ENCODE measurements around the gene LRRC17. TPM values are rescaled to one million over a fixed set of nuclear protein-coding genes. Genes with fewer than 3 reads are reported as not detected.
"Not testable (repeated sequence)": the region's sequence is repeated elsewhere in the genome, so short reads cannot be mapped to it uniquely, and the experiment has no call there.

Gene LRRC17
- total RNA-seq, 1 donor from 2014 or later, result 32.0 TPM

DNA sequence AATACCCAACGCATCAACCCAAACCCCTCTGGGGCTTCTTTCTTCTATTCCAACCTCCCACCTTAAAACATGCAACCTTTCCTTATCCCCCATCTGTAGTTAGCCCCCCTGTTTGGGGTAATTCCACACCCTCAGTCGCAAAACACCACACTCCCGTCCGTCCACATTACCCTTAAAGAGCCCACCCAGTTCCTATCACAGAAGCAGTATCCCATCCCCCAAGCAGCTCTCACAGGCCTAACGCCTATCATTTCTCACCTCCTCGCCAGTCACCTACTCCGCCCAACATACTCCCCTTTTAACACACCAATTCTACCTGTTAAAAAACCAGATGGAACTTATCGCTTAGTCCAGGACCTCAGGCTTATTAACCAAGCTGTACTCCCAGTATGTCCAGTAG, 63.7 kb downstream of the LRRC17 start:
- no peak overlapping the region for H3K27ac Mint-ChIP-seq (ENCODE audit: unreplicated experiment)
- peaks cover 7% of the 10 kb centered on the region for H3K4me1 Mint-ChIP-seq (ENCODE audit: low read depth)
- H3K9me3 Mint-ChIP-seq (ENCODE audit: low read depth), result peaks cover 14% of the 10 kb centered on the region
- H3K4me3 Mint-ChIP-seq (ENCODE audit: unreplicated experiment), result no peak overlapping the region
- H3K36me3 Mint-ChIP-seq (ENCODE audit: low read depth), result peaks cover 1% of the 10 kb centered on the region
- TF ChIP-seq, protein P1, sequence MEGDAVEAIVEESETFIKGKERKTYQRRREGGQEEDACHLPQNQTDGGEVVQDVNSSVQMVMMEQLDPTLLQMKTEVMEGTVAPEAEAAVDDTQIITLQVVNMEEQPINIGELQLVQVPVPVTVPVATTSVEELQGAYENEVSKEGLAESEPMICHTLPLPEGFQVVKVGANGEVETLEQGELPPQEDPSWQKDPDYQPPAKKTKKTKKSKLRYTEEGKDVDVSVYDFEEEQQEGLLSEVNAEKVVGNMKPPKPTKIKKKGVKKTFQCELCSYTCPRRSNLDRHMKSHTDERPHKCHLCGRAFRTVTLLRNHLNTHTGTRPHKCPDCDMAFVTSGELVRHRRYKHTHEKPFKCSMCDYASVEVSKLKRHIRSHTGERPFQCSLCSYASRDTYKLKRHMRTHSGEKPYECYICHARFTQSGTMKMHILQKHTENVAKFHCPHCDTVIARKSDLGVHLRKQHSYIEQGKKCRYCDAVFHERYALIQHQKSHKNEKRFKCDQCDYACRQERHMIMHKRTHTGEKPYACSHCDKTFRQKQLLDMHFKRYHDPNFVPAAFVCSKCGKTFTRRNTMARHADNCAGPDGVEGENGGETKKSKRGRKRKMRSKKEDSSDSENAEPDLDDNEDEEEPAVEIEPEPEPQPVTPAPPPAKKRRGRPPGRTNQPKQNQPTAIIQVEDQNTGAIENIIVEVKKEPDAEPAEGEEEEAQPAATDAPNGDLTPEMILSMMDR (IDR thresholded peaks at IDR 0.05), result no peak
- no peaks in the 10 kb centered on the region for H3K27me3 Mint-ChIP-seq (ENCODE audit: low read depth)
- DNase-seq (ENCODE audit: low spot score), result no peak

DNA sequence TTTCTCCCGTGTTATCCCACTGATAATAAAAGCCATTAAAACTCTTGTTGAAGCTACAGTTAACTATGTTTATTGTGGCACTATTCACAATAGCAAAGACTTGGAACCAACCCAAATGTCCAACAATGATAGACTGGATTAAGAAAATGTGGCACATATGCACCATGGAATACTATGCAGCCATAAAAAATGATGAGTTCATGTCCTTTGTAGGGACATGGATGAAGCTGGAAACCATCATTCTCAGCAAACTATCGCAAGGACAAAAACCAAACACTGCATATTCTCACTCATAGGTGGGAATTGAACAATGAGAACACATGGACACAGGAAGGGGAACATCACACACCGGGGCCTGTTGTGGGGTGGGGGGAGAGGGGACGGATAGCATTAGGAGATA, 64.8 kb downstream of the LRRC17 start:
- H3K27ac Mint-ChIP-seq (ENCODE audit: unreplicated experiment); H3K36me3 Mint-ChIP-seq (ENCODE audit: low read depth); H3K27me3 Mint-ChIP-seq (ENCODE audit: low read depth); DNase-seq (ENCODE audit: low spot score); H3K4me3 Mint-ChIP-seq (ENCODE audit: unreplicated experiment); H3K4me1 Mint-ChIP-seq (ENCODE audit: low read depth): not testable (repeated sequence)
- H3K9me3 Mint-ChIP-seq (ENCODE audit: low read depth), result peaks cover 14% of the 10 kb centered on the region

DNA sequence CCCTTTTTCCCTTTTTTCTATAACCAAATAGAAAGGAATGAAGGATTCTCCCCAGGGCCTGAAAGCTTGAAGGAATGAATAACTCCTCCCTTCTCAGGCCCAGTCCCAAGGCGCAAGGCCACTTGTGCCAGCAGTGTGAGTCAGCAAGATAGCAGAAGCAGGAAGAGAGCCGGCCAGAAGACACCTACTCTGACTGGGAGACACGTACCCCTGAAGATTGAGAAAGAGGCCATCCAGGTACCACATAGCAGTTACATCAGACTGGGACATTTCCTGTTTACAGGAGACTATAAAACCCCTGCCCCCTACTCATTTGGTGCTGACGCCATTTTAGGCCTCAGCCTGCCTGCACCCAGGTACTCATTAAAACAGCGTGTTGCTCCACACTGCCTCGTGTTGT, 65.5 kb downstream of the LRRC17 start:
- Mint-ChIP-seq H3K27me3 (ENCODE audit: low read depth) (no peaks in the 10 kb centered on the region), H3K9me3 (ENCODE audit: low read depth) (peaks cover 14% of the 10 kb centered on the region), H3K4me1 (ENCODE audit: low read depth) (peaks cover 7% of the 10 kb centered on the region), H3K27ac (ENCODE audit: unreplicated experiment) (peak overlapping the region; percentile 71), H3K4me3 (ENCODE audit: unreplicated experiment) (no peak overlapping the region), H3K36me3 (ENCODE audit: low read depth) (peaks cover 1% of the 10 kb centered on the region)
- no peak for DNase-seq (ENCODE audit: low spot score)
- TF ChIP-seq, protein P1 (IDR thresholded peaks at IDR 0.05), result no peak

DNA sequence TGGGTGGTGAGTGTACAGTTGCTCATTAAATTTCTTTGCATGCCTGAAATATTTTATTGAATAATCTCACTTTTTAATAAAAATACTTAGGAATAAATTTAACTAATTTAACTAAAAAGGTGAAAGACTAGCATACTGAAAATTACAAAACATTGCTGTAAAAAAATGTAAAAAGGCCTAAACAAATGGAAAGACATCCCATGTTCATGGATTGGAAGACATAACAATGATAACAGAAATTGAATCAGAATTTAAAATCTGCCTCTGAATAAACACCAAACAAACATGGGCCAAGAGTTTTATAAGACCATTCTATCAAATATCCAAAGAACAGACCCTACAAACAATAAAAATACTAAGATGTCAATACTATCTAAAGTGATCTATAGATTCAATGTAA, 66.9 kb downstream of the LRRC17 start:
- H3K9me3 Mint-ChIP-seq (ENCODE audit: low read depth), result peaks cover 14% of the 10 kb centered on the region
- TF ChIP-seq, protein P1 (IDR thresholded peaks at IDR 0.05), result no peak
- H3K27me3 Mint-ChIP-seq (ENCODE audit: low read depth), result no peaks in the 10 kb centered on the region
- H3K4me1 Mint-ChIP-seq (ENCODE audit: low read depth), result peaks cover 12% of the 10 kb centered on the region
- no peak for DNase-seq (ENCODE audit: low spot score)
- no peak overlapping the region for H3K27ac Mint-ChIP-seq (ENCODE audit: unreplicated experiment)
- no peak overlapping the region for H3K4me3 Mint-ChIP-seq (ENCODE audit: unreplicated experiment)
- peaks cover 1% of the 10 kb centered on the region for H3K36me3 Mint-ChIP-seq (ENCODE audit: low read depth)

DNA sequence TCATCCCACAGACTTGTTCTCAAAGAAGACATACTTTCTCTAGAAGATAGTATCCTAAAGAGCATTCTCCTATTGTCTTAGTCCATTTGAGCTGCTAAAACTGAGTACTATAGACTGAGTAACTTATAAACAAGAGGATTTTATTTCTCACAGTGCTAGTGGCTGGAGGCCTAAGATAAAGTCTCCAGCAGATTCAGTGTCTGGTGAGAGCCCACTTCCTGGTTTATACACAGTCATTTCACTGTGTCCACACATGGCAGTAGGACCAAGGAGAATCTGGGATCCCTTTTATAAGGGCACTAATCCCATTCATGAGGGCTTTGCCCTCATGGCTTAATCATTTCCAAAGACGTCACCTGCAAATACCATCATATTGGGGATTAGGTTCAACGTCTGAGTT, 68.7 kb downstream of the LRRC17 start:
- no peak for DNase-seq (ENCODE audit: low spot score)
- TF ChIP-seq, protein P1 (IDR thresholded peaks at IDR 0.05), result no peak
- Mint-ChIP-seq H3K4me3 (ENCODE audit: unreplicated experiment) (no peak overlapping the region), H3K36me3 (ENCODE audit: low read depth) (peaks cover 1% of the 10 kb centered on the region), H3K27me3 (ENCODE audit: low read depth) (no peaks in the 10 kb centered on the region), H3K27ac (ENCODE audit: unreplicated experiment) (no peak overlapping the region), H3K9me3 (ENCODE audit: low read depth) (peaks cover 14% of the 10 kb centered on the region), H3K4me1 (ENCODE audit: low read depth) (peaks cover 25% of the 10 kb centered on the region)

DNA sequence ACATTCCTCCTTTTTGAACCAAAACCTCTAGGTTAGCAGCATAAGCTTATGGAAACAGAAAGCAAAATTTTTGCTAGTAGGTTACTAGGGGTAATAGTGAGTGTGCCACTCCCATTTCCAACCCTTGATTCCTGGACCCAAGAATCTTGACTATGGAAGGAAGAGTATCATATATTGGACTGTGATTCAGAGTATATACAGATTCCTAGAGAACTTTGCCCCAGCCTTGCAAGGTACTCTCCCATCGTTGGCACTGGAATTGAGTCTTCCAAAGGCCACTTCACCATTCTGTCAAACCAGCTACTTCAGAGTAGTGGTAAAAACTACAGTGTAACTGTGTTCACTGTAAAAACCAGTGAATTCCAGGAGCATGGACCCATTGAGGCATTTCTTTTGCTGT, 69.4 kb downstream of the LRRC17 start:
- Mint-ChIP-seq H3K27me3 (ENCODE audit: low read depth) (no peaks in the 10 kb centered on the region), H3K4me1 (ENCODE audit: low read depth) (peaks cover 25% of the 10 kb centered on the region), H3K27ac (ENCODE audit: unreplicated experiment) (no peak overlapping the region), H3K4me3 (ENCODE audit: unreplicated experiment) (no peak overlapping the region), H3K36me3 (ENCODE audit: low read depth) (peaks cover 1% of the 10 kb centered on the region), H3K9me3 (ENCODE audit: low read depth) (peaks cover 14% of the 10 kb centered on the region)
- TF ChIP-seq, protein P1 (IDR thresholded peaks at IDR 0.05), result no peak
- DNase-seq (ENCODE audit: low spot score), result no peak
